DND-41 (cell line): ENCODE results near the gene SLC25A1.

Source experiments
- CTCF ChIP-seq: IDR thresholded peaks from 2 replicates; pipeline ENCODE4 v1.5.1; 2012; ENCODE audit warnings: borderline replicate concordance, low read length, moderate library complexity, mild to moderate bottlenecking; ENCODE audit not compliant: poor library complexity, severe bottlenecking; ENCODE audit errors: extremely low read depth
- EZH2 ChIP-seq: IDR thresholded peaks from 3 replicates; pipeline ENCODE4 v1.6.1; 2012; ENCODE audit warnings: borderline replicate concordance, low read depth, mild to moderate bottlenecking, moderate library complexity, low read length, inconsistent platforms; ENCODE audit not compliant: severe bottlenecking

GRCh38 chr22:19208287-19208847, 29.8 kb upstream of the SLC25A1 start:
- TF ChIP-seq CTCF: no peak
- no peak for TF ChIP-seq EZH2
